ENCODE data around the gene KCNN1.

KCNN1 gene

DNA sequence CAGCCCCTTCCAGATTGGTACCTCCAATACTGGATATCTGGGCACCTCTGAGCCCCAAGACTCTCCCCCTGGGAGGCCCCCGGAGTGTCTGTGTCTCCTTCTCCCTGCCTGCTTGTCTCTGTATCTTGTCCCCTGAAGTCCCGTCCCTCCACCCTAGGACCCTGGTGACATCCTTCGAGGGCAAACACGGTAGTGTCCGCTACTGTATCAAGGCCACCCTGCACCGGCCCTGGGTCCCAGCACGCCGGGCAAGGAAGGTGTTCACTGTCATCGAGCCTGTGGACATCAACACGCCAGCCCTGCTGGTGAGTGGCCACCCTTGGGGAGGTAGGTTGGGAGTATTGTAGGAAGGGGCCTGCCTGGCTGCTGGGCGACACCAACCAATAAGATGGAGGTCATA is 41.9 kb downstream of the KCNN1 start:
- TF ChIP-seq, protein P1, sequence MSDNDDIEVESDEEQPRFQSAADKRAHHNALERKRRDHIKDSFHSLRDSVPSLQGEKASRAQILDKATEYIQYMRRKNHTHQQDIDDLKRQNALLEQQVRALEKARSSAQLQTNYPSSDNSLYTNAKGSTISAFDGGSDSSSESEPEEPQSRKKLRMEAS (IDR thresholded peaks at IDR 0.05; ENCODE audit: low read depth, low read length): no peak
- TF ChIP-seq CTCF (IDR thresholded peaks at IDR 0.05; ENCODE audit: low read depth, low read length): no peak
- TF ChIP-seq POLR2A (IDR thresholded peaks at IDR 0.05; ENCODE audit: extremely low read depth, insufficient read length): no peak
- TF ChIP-seq MYC (IDR thresholded peaks at IDR 0.05; ENCODE audit: low read depth, low read length): no peak
- DNase-seq (ENCODE audit: low read depth): no peak
- H3K4me3 ChIP-seq (ENCODE audit: low read depth, low read length): no peak overlapping the region

GRCh38 chr19:18009412-18010066 is 42.6 kb downstream of the KCNN1 start:
- DNase-seq (ENCODE audit: low read depth): peak; percentile 44
- TF ChIP-seq CTCF (IDR thresholded peaks at IDR 0.05; ENCODE audit: low read depth, low read length) (no peak), MYC (IDR thresholded peaks at IDR 0.05; ENCODE audit: low read depth, low read length) (no peak), POLR2A (IDR thresholded peaks at IDR 0.05; ENCODE audit: extremely low read depth, insufficient read length) (no peak)
- TF ChIP-seq, protein P1 (IDR thresholded peaks at IDR 0.05; ENCODE audit: low read depth, low read length): no peak
- H3K4me3 ChIP-seq (ENCODE audit: low read depth, low read length): no peak overlapping the region

DNA sequence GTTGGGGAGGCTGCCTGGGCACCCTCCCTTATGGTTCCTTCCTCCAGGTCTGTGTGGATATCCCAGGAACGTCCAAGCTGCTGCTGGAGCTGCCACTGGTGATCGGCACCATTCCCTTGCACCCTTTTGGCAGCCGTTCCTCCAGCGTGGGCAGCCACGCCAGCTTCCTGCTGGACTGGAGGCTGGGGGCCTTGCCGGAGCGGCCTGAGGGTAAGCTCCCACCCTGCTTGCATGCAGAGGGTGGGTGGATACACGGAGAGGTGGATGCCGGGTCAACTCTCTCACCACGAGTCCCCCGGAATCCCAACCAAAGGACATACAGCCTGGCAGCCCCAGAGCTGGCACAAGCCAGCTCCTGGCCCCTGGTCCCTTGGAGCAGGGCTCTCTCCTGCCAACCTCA is 43.2 kb downstream of the KCNN1 start:
- DNase-seq (ENCODE audit: low read depth): no peak
- H3K4me3 ChIP-seq (ENCODE audit: low read depth, low read length): no peak overlapping the region
- TF ChIP-seq MYC (IDR thresholded peaks at IDR 0.05; ENCODE audit: low read depth, low read length): no peak

GRCh38 chr19:18013210-18014111 is 46.6 kb downstream of the KCNN1 start:
- no peak overlapping the region for H3K4me3 ChIP-seq (ENCODE audit: low read depth, low read length)
- no peak for DNase-seq (ENCODE audit: low read depth)
- TF ChIP-seq MYC (IDR thresholded peaks at IDR 0.05; ENCODE audit: low read depth, low read length): no peak

DNA sequence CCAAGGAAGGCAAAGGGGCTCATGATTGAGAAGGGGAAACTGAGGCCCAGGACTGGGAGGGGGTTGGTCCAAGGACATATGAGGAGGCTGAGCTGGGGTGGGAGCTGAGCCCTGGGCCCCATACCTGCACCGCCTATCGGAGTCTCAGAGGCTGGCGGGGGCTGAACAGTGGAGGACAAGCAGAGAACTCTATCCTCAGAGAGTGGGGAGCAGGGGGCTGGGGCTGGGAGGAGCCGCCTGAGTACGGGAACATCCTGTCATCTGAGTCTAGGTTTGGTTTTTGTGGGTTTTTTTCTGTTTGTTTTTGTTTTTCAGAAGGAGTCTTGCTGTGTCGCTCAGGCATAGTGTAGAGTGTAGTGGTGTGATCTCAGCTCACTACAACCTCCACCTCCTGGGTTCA is 47.3 kb downstream of the KCNN1 start:
- H3K4me3 ChIP-seq (ENCODE audit: low read depth, low read length): no peak overlapping the region
- TF ChIP-seq, protein P1 (IDR thresholded peaks at IDR 0.05; ENCODE audit: low read depth, low read length): no peak
- TF ChIP-seq MYC (IDR thresholded peaks at IDR 0.05; ENCODE audit: low read depth, low read length) (no peak), CTCF (IDR thresholded peaks at IDR 0.05; ENCODE audit: low read depth, low read length) (no peak), POLR2A (IDR thresholded peaks at IDR 0.05; ENCODE audit: extremely low read depth, insufficient read length) (no peak)
- no peak for DNase-seq (ENCODE audit: low read depth)

DNA sequence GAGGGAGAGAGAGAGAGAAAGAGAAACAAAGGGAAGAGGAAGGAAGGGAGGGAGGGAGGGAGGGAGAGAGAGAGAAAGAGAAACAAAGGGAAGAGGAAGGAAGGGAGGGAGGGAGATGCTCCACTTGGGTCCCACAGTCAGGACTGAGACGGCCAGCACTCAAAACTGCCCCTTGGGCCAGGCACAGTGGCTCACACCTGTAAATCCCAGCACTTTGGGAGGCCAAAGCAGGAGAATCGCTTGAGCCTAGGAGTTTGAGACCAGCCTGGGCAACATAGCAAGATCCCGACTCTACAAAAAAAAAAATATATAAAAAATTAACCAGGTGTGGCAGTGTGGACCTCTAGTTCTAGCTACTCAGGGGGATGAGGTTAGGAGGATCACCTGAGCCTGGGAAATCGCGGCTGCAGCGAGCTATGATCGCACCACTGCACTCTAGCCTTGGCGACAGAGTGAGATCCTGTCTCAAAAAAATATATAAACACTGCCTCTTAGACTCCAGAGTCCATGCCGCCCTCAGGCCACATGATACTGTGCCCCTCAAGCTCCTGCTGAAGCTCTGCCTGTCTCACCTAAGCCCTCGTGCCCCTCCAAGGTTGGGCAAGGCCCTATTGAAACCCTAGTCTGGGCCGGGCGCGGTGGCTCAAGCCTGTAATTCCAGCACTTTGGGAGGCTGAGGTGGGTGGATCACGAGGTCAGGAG is 49.5 kb downstream of the KCNN1 start:
- no peak for DNase-seq (ENCODE audit: low read depth)
- TF ChIP-seq MYC (IDR thresholded peaks at IDR 0.05; ENCODE audit: low read depth, low read length): no peak
- TF ChIP-seq, protein P1 (IDR thresholded peaks at IDR 0.05; ENCODE audit: low read depth, low read length): no peak
- no peak for TF ChIP-seq CTCF (IDR thresholded peaks at IDR 0.05; ENCODE audit: low read depth, low read length)
- TF ChIP-seq POLR2A (IDR thresholded peaks at IDR 0.05; ENCODE audit: extremely low read depth, insufficient read length): no peak
- H3K4me3 ChIP-seq (ENCODE audit: low read depth, low read length): no peak overlapping the region

Measured in NB4 (cell line).